Measurements from ENCODE around the gene FCGR3A. TPM values are rescaled to one million over a fixed set of nuclear protein-coding genes. Genes with fewer than 3 reads are reported as not detected.

FCGR3A gene
- polyA plus RNA-seq, 1 of the 3 experiments (the other 2 are of a cell fraction) = not detected

- Histone ChIP-seq H3K9me3 (no peaks in the 10 kb centered on the region), H2AFZ (ENCODE audit: low read depth) (no peak overlapping the region), H3K9ac (no peak overlapping the region), H3K79me2 (ENCODE audit: insufficient read depth) (no peaks in the 10 kb centered on the region), H3K4me2 (no peak overlapping the region), H3K27ac (ENCODE audit: low read depth in 2 of 2, low read length in 1 of 2) (no peak overlapping the region), H3K4me3 (ENCODE audit: low read depth in 2 of 2, low read length in 1 of 2) (no peak overlapping the region), H3F3A (replicated peaks; ENCODE audit: insufficient read depth) (no peaks in the 10 kb centered on the region), H3K9me2 (no peaks in the 10 kb centered on the region), H4K20me1 (ENCODE audit: insufficient read depth) (no peaks in the 10 kb centered on the region), H3K4me1 (ENCODE audit: control insufficient read depth in 1 of 2, insufficient read depth in 2 of 2, low read depth in 1 of 2, low read length in 1 of 2) (no peaks in the 10 kb centered on the region), H3K27me3 (ENCODE audit: insufficient read depth) (peaks cover 15% of the 10 kb centered on the region), H3K36me3 (replicated peaks in 1 of 2; ENCODE audit: control insufficient read depth in 1 of 2, insufficient read depth in 2 of 2, low read length in 1 of 2) (no peaks in the 10 kb centered on the region)
- ChIA-PET CTCF (no interaction called here), POLR2A (no interaction called here)
- DNase-seq = no peak
- TF ChIP-seq ZBTB33 (IDR thresholded peaks at IDR 0.05; ENCODE audit: borderline replicate concordance, low read depth) (no peak), RCOR1 (IDR thresholded peaks at IDR 0.05; ENCODE audit: low read length) (no peak), TAF1 (IDR thresholded peaks at IDR 0.05; ENCODE audit: borderline replicate concordance, low read depth, low read length) (no peak), ELF1 (IDR thresholded peaks at IDR 0.05) (no peak), GABPA (IDR thresholded peaks at IDR 0.05; ENCODE audit: low read depth) (no peak), RXRA (IDR thresholded peaks at IDR 0.05; ENCODE audit: borderline replicate concordance, low read depth) (no peak), FOSL2 (IDR thresholded peaks at IDR 0.05; ENCODE audit: borderline replicate concordance, low read depth) (no peak), FOXJ3 (CRISPR knock-in tag; IDR thresholded peaks at IDR 0.05) (no peak), EP300 (IDR thresholded peaks at IDR 0.05; ENCODE audit: borderline replicate concordance in 1 of 2, low read depth in 1 of 2, low read length in 1 of 2) (no peak), MEF2A (IDR thresholded peaks at IDR 0.05; ENCODE audit: borderline replicate concordance, low read depth) (no peak)
These were observed 46.2 kb downstream of the FCGR3A start for GRCh38 chr1:161503394-161503748.

- POLR2A ChIA-PET = no interaction called here
- Histone ChIP-seq H3K9me3 (no peaks in the 10 kb centered on the region), H3K4me1 (ENCODE audit: control insufficient read depth in 1 of 2, insufficient read depth in 2 of 2, low read depth in 1 of 2, low read length in 1 of 2) (no peaks in the 10 kb centered on the region), H3K36me3 (replicated peaks in 1 of 2; ENCODE audit: control insufficient read depth in 1 of 2, insufficient read depth in 2 of 2, low read length in 1 of 2) (no peaks in the 10 kb centered on the region), H3K4me3 (ENCODE audit: low read depth in 2 of 2, low read length in 1 of 2) (no peak overlapping the region), H3F3A (replicated peaks; ENCODE audit: insufficient read depth) (no peaks in the 10 kb centered on the region), H3K9ac (no peak overlapping the region), H3K79me2 (ENCODE audit: insufficient read depth) (no peaks in the 10 kb centered on the region), H2AFZ (ENCODE audit: low read depth) (no peak overlapping the region), H3K4me2 (no peak overlapping the region), H4K20me1 (ENCODE audit: insufficient read depth) (no peaks in the 10 kb centered on the region), H3K27ac (ENCODE audit: low read depth in 2 of 2, low read length in 1 of 2) (no peak overlapping the region), H3K27me3 (ENCODE audit: insufficient read depth) (peaks cover 15% of the 10 kb centered on the region), H3K9me2 (no peaks in the 10 kb centered on the region)
- 18% methylated on average over 1 of the region's 1 CpG for WGBS (ENCODE audit: low lambda C conversion rate)
- no peak for DNase-seq
- CTCF ChIA-PET = no interaction called here
- no peak for TF ChIP-seq NRF1 (IDR thresholded peaks at IDR 0.05; ENCODE audit: low read depth, low read length)
These were observed 46.8 kb downstream of the FCGR3A start for GRCh38 chr1:161502641-161503393.

All from SK-N-SH (cell line).